ENCODE results near the gene LITAFD. TPM values are rescaled to one million over a fixed set of nuclear protein-coding genes. Genes with fewer than 3 reads are reported as not detected.
"Not testable (repeated sequence)": the region's sequence is repeated elsewhere in the genome, so short reads cannot be mapped to it uniquely, and the experiment has no call there.

LITAFD gene
- not detected for total RNA-seq
- polyA plus RNA-seq = not detected
- long read RNA-seq, donor 1, partial matches to known transcripts = 49 of 49 reads
- long read RNA-seq, donor 1, other reads (novel, unspliced or antisense) = 0 of 49 reads
- long read RNA-seq, donor 2 = 0 reads

DNA sequence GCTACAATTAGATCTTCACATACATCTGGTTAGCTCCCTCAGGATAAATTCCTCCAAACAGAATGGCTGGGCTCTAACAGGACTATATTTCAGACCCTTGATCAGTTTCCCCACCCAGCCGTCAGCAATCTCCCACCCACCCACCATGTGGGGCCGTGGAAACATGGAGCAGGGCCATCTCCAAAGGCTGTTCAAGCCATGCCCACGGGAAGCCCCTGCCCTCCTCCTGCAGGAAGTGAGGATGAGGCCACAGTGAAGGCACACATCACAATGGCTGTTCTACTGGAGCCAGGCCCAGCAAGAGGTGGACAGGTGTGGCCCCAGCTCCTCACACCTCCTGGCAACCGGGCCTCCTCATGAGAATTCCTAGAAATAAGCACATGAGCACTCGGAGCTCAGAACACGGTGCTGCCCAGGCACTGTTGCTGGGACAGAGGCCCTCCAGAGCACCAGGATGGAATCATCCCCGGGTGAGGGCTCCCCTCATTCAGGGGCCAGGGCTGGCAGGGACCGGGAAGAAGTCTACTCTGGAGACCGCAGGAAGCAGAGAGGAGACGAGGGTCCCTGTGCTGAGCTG, at the start of gene LITAFD:
Gene LITAFD, plus strand, starts transcription at position 311 of the 577 bp plus-strand sequence. CDS start 2,005 bp downstream, outside the sequence.
- 69 to 83% (median 74%) methylated on average over 10 of the region's 10 CpGs for WGBS, 5 donors
- Histone ChIP-seq H3K27ac (no peak within 1 kb of the TSS), H3K27me3 (replicated peaks in 1 of 7) (peaks cover 0 to 39% (median 0%) of the 10 kb centered on the region in 7 donors), H3K4me1 (peaks cover 0 to 30% (median 15%) of the 10 kb centered on the region in 6 donors), H3K36me3 (peaks cover 0 to under 1% (median 0%) of the 10 kb centered on the region in 6 donors), H3K4me3 (no peak within 1 kb of the TSS), H3K9me3 (no peaks in the 10 kb centered on the region)
- TF ChIP-seq POLR2AphosphoS5 (IDR thresholded peaks at IDR 0.05) = no peak
- TF ChIP-seq POLR2A (IDR thresholded peaks at IDR 0.05) = no peak
- TF ChIP-seq, protein P1, sequence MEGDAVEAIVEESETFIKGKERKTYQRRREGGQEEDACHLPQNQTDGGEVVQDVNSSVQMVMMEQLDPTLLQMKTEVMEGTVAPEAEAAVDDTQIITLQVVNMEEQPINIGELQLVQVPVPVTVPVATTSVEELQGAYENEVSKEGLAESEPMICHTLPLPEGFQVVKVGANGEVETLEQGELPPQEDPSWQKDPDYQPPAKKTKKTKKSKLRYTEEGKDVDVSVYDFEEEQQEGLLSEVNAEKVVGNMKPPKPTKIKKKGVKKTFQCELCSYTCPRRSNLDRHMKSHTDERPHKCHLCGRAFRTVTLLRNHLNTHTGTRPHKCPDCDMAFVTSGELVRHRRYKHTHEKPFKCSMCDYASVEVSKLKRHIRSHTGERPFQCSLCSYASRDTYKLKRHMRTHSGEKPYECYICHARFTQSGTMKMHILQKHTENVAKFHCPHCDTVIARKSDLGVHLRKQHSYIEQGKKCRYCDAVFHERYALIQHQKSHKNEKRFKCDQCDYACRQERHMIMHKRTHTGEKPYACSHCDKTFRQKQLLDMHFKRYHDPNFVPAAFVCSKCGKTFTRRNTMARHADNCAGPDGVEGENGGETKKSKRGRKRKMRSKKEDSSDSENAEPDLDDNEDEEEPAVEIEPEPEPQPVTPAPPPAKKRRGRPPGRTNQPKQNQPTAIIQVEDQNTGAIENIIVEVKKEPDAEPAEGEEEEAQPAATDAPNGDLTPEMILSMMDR (IDR thresholded peaks at IDR 0.05 in 8 of 11, conservative IDR thresholded peaks at IDR 0.05 in 3 of 11) = no peak
- DNase-seq = no peak
- intact Hi-C loops (cut with DNase I; ENCODE audit: low total_unique reads) = loop anchor here (5.0 kb wide), 2 partner anchors 220 to 315 kb away; no protein-coding TSS in a partner anchor

DNA sequence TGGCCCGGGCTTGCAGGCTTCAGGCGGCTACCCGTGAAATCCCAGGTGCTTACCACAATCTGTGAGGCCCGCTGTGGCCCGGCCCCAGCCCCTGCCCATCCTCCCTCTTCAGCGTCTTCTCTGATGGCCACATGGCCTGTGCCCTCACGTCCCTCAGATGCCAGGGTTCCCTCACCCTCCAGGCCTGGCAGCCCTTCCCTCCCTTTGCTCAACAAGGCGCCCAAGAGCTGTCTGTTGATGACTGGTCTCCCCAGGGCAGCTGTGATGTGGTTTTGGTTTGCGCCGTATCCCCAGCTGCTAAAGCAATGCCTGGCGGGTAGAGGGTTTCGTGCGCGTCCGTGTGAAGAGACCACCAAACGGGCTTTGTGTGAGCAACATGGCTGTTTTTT, 49.4 kb upstream of the LITAFD start:
- no peak overlapping the region for H3K4me3 ChIP-seq
- intact Hi-C loops (cut with DNase I; ENCODE audit: low total_unique reads) = no loop called here
- H3K27me3 ChIP-seq (replicated peaks in 1 of 7) = no peaks in the 10 kb centered on the region
- TF ChIP-seq, protein P1 (IDR thresholded peaks at IDR 0.05 in 8 of 11, conservative IDR thresholded peaks at IDR 0.05 in 3 of 11) = no peak
- no peak for TF ChIP-seq POLR2A (IDR thresholded peaks at IDR 0.05)
- no peak for TF ChIP-seq POLR2AphosphoS5 (IDR thresholded peaks at IDR 0.05)
- H3K36me3 ChIP-seq = peaks cover 0 to 47% (median 14%) of the 10 kb centered on the region in 6 donors
- peaks cover 0 to 10% (median 2%) of the 10 kb centered on the region in 6 donors for H3K4me1 ChIP-seq
- peak overlapping the region in 1 of 8 donors; percentile 38 for H3K27ac ChIP-seq
- no peak for DNase-seq
- WGBS, 5 donors = 55 to 86% (median 77%) methylated on average over 15 to 16 of the region's 16 CpGs
- H3K9me3 ChIP-seq = no peaks in the 10 kb centered on the region

DNA sequence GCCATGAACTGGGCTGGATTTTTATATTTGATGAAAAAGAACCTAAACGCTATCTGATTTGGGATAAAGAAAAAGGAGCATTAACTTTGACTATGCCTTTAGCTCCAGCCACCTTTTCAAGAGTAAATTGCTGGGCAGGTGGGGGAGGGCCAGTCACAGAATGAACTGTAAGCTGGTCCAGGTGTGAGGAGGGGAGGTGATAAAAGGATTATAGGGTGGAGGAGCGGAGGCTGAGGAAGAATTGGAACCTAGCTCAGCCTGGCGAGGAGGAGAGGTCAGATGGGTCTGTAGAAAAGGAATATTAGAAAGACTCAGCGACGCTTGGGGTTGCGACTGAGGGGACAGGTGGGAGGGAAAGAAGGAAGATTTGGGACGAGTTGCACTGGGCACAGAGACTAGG, 45.4 kb upstream of the LITAFD start:
- H3K9me3 ChIP-seq; H3K27me3 ChIP-seq (replicated peaks in 1 of 7); DNase-seq; H3K4me3 ChIP-seq; H3K27ac ChIP-seq; intact Hi-C loops (cut with DNase I; ENCODE audit: low total_unique reads): not testable (repeated sequence)
- WGBS, 5 donors = 89 to 96% (median 93%) methylated on average over 7 of the region's 7 CpGs
- H3K4me1 ChIP-seq = peaks cover 0 to 10% (median 2%) of the 10 kb centered on the region in 6 donors
- H3K36me3 ChIP-seq = peaks cover 0 to 12% (median 3%) of the 10 kb centered on the region in 6 donors

DNA sequence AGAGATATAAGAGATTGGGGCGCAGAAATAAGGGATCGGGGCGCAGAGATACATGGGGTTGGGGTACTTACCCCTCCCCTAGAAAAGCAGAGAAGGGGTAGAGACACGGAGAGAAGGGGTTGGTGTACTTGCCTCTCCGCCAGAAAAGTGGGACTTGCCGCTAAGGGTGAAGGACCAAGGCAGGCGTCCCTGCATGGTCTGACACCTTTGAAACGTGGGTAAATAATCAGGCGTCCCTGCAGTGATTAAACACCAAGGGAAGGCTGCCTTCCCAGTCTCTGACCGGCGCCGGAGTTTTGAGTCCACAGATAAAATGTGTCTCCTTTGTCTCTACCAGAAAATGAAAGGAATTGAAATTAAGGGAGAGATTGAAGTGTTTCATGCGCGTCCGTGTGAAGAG, 44.6 kb upstream of the LITAFD start:
- H3K4me3 ChIP-seq; H3K27me3 ChIP-seq (replicated peaks in 1 of 7); H3K9me3 ChIP-seq; DNase-seq; intact Hi-C loops (cut with DNase I; ENCODE audit: low total_unique reads); H3K4me1 ChIP-seq; H3K36me3 ChIP-seq; H3K27ac ChIP-seq: not testable (repeated sequence)
- 92 to 95% (median 93%) methylated on average over 15 of the region's 15 CpGs for WGBS, 5 donors

DNA sequence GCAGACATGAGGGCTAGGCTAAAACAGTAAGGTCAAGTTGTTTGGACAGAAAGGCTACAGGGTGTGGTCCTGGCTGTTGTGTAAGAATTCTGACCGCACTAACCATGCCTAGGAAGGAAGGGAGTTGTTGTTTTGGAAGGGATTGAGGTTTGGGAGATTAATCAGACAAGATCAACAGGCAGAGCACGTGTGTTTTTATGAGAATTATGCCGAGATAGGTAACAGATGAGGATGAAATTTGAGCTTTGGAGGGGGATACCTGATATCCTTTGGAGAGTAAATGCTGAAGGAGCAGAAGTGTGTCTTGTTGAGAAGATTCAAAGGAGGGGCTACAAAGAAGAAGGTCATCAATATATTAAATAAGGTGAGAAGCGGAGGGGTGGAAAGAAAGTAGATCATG, 40.1 kb upstream of the LITAFD start:
- WGBS, 5 donors = 55 to 77% (median 66%) methylated on average over 4 of the region's 4 CpGs
- H3K36me3 ChIP-seq; intact Hi-C loops (cut with DNase I; ENCODE audit: low total_unique reads); H3K9me3 ChIP-seq; H3K4me1 ChIP-seq; DNase-seq; H3K27me3 ChIP-seq (replicated peaks in 1 of 7); H3K4me3 ChIP-seq: not testable (repeated sequence)
- H3K27ac ChIP-seq = peak overlapping the region in 1 of 8 donors; percentile 31

DNA sequence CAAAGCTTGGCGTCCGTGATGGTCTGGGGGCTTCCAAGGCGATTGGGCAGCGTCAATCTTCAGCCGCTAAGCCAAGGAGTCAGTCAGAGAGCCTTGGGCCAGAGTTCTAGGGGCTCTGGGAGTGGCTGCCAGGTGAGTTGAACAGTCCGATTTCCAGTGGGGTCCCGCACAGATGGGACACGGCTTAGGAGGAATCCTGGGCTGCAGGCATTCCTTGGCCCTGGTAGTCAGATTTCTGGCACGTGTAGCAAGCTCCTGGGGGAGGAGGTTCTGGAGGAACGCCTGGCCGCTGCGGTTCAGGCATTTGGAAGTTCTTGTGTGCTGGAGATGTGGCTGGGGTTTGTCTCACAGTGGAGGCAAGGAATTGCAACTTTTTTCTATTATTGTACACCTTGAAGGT, 38.9 kb upstream of the LITAFD start:
- intact Hi-C loops (cut with DNase I; ENCODE audit: low total_unique reads); H3K27me3 ChIP-seq (replicated peaks in 1 of 7); H3K9me3 ChIP-seq; H3K4me3 ChIP-seq; H3K4me1 ChIP-seq; H3K27ac ChIP-seq: not testable (repeated sequence)
- WGBS, 5 donors = 73 to 96% (median 85%) methylated on average over 9 to 12 of the region's 12 CpGs
- DNase-seq = peak; percentile 38
- peaks cover 0 to 20% (median 7%) of the 10 kb centered on the region in 6 donors for H3K36me3 ChIP-seq

Data from spleen (tissue), 13 donors.